ENCODE data around the gene NELFCD. TPM values are rescaled to one million over a fixed set of nuclear protein-coding genes. Genes with fewer than 3 reads are reported as not detected.
A peak's percentile ranks its signal among the peaks of the same experiment; 100 is the strongest.

NELFCD gene
- total RNA-seq, 1 donor from 2014 or later = 70.4 TPM

GRCh38 chr20:59013031-59013951, 32.2 kb downstream of the NELFCD start:
- Histone ChIP-seq H3K9ac (ENCODE audit: low read length) (no peak overlapping the region), H3K79me2 (ENCODE audit: insufficient read depth, low read length) (no peaks in the 10 kb centered on the region), H3K4me2 (ENCODE audit: low read length) (no peak overlapping the region), H2AFZ (ENCODE audit: low read depth, low read length) (peak overlapping the region; percentile 9), H3K4me1 (ENCODE audit: insufficient read depth, low read length) (peaks cover 41% of the 10 kb centered on the region), H3K27me3 (ENCODE audit: insufficient read depth, low read length) (no peaks in the 10 kb centered on the region), H3K4me3 (ENCODE audit: insufficient read depth, low read depth, low read length) (no peak overlapping the region), H3K27ac (ENCODE audit: low read depth, low read length) (no peak overlapping the region), H4K20me1 (ENCODE audit: insufficient read depth, low read length) (no peaks in the 10 kb centered on the region), H3K36me3 (ENCODE audit: insufficient read depth, low read length) (no peaks in the 10 kb centered on the region), H3K9me3 (ENCODE audit: insufficient read depth, low read depth, low read length) (no peaks in the 10 kb centered on the region)
- FAIRE-seq (no peak), DNase-seq (ENCODE audit: low read depth) (no peak)
- TF ChIP-seq EZH2 (IDR thresholded peaks at IDR 0.05; ENCODE audit: insufficient read depth, low read length) = no peak
- no peak for TF ChIP-seq CTCF (IDR thresholded peaks at IDR 0.05; ENCODE audit: insufficient read depth, low read depth, low read length)
- no peaks in the 10 kb centered on the region for H3K27me3 Mint-ChIP-seq (ENCODE audit: low read depth, unreplicated experiment)
- H3K4me1 Mint-ChIP-seq (ENCODE audit: low read depth, unreplicated experiment) = peaks cover 34% of the 10 kb centered on the region
- H3K27ac Mint-ChIP-seq (ENCODE audit: unreplicated experiment) = peak overlapping the region; percentile 5
- no peaks in the 10 kb centered on the region for H3K36me3 Mint-ChIP-seq (ENCODE audit: low read depth, unreplicated experiment)
- no peak overlapping the region for H3K4me3 Mint-ChIP-seq (ENCODE audit: unreplicated experiment)
- H3K9me3 Mint-ChIP-seq (ENCODE audit: unreplicated experiment) = no peaks in the 10 kb centered on the region

- Histone ChIP-seq H3K4me1 (ENCODE audit: insufficient read depth, low read length) (peaks cover 41% of the 10 kb centered on the region), H4K20me1 (ENCODE audit: insufficient read depth, low read length) (no peaks in the 10 kb centered on the region), H3K79me2 (ENCODE audit: insufficient read depth, low read length) (no peaks in the 10 kb centered on the region), H2AFZ (ENCODE audit: low read depth, low read length) (peak overlapping the region; percentile 9), H3K27me3 (ENCODE audit: insufficient read depth, low read length) (no peaks in the 10 kb centered on the region), H3K4me3 (ENCODE audit: insufficient read depth, low read depth, low read length) (no peak overlapping the region), H3K36me3 (ENCODE audit: insufficient read depth, low read length) (no peaks in the 10 kb centered on the region), H3K27ac (ENCODE audit: low read depth, low read length) (peak overlapping the region; percentile 1), H3K4me2 (ENCODE audit: low read length) (peak overlapping the region; percentile 54), H3K9me3 (ENCODE audit: insufficient read depth, low read depth, low read length) (no peaks in the 10 kb centered on the region), H3K9ac (ENCODE audit: low read length) (peak overlapping the region; percentile 28)
- Mint-ChIP-seq H3K4me1 (ENCODE audit: low read depth, unreplicated experiment) (peaks cover 34% of the 10 kb centered on the region), H3K4me3 (ENCODE audit: unreplicated experiment) (no peak overlapping the region), H3K36me3 (ENCODE audit: low read depth, unreplicated experiment) (no peaks in the 10 kb centered on the region), H3K27ac (ENCODE audit: unreplicated experiment) (peak overlapping the region; percentile 4), H3K27me3 (ENCODE audit: low read depth, unreplicated experiment) (no peaks in the 10 kb centered on the region), H3K9me3 (ENCODE audit: unreplicated experiment) (no peaks in the 10 kb centered on the region)
- DNase-seq (ENCODE audit: low read depth) (peak; percentile 70), FAIRE-seq (no peak)
- TF ChIP-seq CTCF (IDR thresholded peaks at IDR 0.05; ENCODE audit: insufficient read depth, low read depth, low read length) (no peak), EZH2 (IDR thresholded peaks at IDR 0.05; ENCODE audit: insufficient read depth, low read length) (no peak)
Observed at GRCh38 chr20:59013959-59014608, 33.0 kb downstream of the NELFCD start.

All from astrocyte (in vitro differentiated cells and primary cell).